HG03460 (cell line): ENCODE data around the gene MMP15.

Experiments
- ATAC-seq: cut with Tn5 transposase; IDR thresholded peaks from one replicate; pipeline ENCODE4 v1.9.1; 2021; ENCODE audit not compliant: unreplicated experiment

Gene MMP15

GRCh38 chr16:58018803-58019202 lies 6.8 kb upstream of the MMP15 start:
- no peak for ATAC-seq

GRCh38 chr16:58019866-58020538 lies 5.6 kb upstream of the MMP15 start:
- no peak for ATAC-seq

GRCh38 chr16:58020628-58021521 lies 4.7 kb upstream of the MMP15 start:
- ATAC-seq, result no peak

DNA sequence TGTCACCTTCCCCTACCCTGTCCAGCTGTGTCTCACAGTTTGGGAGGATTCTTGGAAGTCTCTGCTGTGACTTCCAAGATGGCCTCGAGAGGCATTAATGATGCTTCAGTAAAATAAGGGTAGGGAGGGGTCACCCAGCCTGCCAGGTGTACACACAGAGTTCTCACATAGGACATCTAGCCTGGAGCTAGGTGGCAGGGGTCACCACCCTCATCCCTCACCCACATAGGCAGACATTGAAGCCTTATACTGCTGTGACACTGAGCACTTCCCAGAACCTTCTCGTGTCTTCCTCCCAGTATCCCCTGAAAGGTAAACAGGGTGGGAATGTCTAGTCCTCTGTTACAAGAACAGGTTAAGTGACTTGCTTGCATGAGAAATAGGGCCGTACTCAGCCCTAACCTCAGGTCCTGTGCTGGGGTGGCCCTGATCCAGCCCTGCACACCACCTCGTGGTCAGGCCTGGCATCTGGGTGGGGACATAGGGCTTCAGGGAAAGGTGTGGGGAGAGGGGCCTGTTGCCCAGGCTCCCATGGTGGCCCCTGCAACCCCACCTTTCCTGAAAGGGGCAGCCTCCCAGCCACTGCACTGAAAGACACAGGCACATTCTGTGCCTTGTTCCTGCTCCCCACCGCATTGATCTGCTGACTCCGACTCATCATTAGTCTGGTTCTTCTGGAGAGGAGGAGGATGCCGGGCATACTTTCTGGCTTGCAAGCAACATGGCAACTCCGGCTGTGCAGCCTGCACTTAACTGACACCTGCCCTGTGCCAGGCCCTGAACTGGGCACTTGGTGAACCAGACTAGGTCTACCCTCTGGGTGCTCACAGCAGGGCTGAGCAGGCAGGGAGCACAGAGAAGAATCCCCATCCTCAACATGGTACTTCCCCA lies 3.6 kb upstream of the MMP15 start:
- ATAC-seq, result no peak

DNA sequence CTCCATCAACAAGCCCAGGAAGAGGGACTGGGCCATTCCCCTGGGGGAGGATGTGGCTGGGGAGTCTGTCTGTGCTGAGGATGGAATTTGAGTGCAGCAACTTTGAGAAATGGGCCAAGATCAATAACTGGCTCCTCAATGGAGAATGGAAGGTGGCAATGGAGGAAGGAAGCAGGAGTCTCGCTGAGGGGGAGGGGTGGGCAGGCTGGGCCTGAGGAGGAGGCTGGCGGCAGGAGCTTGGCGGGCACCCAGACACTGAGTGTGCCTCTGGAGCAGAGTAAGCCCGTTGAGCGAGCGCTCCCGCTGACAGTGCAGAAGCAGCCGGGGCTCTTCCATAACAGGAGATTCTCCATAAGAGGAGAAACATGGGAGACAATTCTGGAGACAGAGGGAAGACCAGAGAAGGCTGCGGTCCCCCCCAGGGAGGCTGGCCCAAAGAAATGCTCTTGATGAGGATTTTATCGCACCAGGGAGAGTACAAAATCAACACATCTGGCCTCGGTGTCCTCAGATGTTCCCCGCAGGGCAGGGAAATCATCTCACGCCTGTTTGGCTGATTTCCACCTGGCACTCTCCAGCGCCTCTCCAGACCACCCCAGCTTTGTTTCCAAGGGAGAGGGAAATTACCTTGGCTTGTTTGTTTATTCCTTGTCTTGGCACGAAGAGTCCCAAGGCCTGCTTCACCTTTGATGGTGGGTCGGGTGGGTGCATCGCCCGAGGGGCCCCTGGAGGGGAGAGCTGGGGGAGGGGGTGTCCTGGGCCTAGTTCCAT lies 2.8 kb upstream of the MMP15 start:
- no peak for ATAC-seq

- no peak for ATAC-seq
Observed at GRCh38 chr16:58024486-58025350, 836 bp upstream of the MMP15 start.

- ATAC-seq, result no peak
Observed at GRCh38 chr16:58026139-58026704, 668 bp downstream of the MMP15 start.

GRCh38 chr16:58026705-58027160 lies 1.2 kb downstream of the MMP15 start:
- ATAC-seq, result no peak

- ATAC-seq, result no peak
Observed at GRCh38 chr16:58027161-58027915, 1.8 kb downstream of the MMP15 start.

- no peak for ATAC-seq
Observed at GRCh38 chr16:58027916-58028455, 2.4 kb downstream of the MMP15 start.

DNA sequence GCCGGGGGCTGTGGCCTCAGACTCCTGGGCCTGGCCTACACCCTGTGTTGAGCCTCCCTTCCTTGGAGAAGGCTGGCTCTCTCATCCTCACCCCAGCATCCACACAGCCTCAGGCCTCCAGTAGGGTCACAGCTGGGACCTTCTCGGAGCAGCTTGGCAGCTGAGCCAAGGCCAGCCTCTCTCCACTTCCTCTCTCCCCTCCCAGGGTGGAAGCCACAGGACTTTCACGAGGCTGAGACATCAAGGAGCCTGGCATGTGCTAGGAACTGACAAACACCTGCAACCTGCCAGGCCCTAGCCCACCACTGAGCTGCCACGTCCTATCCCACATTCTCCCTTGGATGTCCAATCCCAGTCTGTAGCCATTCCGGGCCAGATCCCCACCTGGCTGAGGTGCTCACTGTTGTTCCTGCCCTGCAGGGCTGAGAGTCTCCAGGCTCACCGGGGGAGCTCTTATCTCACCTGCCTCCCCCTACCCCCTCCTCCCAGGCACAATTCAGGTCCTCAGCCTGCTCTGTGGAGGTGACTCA lies 3.1 kb downstream of the MMP15 start:
- ATAC-seq, result no peak

DNA sequence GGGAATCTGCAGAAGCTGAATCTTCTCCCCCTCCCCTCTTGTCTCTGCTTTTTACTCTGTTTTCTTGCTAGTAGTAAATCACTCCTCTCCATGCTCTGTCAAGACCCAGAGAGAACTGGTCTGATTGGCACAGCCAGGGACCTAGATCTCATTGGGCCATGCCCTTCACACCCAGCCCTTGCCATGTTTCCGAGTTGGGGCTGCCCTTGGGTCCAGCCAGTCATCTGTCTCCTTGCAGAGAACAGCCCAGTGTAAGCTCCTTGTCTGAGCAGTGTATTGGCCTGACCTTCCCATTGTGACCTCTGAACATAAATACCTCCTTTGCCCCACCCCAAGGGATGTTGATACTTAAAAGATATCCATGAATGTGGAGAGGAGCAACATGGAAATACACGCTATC lies 3.9 kb downstream of the MMP15 start:
- no peak for ATAC-seq

- no peak for ATAC-seq
Observed at GRCh38 chr16:58030136-58030840, 4.7 kb downstream of the MMP15 start.

DNA sequence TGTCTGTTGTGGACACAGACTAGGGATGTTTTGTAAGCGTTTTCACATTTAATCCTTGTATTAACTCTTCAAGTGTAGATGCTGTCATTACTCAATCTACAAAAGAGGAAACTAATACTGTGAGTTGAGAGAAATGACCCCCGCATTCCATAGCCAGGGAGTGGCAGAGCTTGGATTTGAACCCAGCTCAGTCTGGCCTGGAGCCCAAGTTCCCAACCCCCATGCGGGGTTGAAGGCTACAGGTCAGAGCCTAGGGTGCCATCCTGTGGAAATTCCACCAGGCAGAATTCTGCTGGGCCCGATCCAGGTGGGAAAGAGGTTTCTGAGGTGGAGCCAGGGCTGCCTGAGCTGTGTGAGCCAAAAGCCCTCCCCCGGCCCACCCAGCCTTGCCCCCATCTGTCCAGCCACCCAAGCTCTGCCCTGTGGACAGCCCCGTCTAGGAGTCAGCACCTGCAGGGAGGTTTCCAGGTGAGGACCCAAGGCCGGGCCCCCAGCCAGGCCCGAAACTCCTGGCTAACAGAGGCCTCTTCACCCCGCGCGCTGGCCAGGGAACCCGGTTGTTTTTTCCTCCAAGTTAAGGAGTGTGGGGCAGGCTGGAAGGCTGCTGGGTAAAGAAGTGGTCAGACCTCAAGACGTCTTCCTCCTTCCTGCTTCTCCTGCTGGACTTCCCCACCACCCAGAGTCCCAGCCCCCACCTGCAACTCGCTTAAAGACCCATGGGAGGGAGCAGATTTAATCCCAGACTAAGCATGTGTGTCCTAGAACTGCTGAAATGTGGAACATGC lies 5.7 kb downstream of the MMP15 start:
- no peak for ATAC-seq

GRCh38 chr16:58032710-58033293 lies 7.2 kb downstream of the MMP15 start:
- no peak for ATAC-seq

DNA sequence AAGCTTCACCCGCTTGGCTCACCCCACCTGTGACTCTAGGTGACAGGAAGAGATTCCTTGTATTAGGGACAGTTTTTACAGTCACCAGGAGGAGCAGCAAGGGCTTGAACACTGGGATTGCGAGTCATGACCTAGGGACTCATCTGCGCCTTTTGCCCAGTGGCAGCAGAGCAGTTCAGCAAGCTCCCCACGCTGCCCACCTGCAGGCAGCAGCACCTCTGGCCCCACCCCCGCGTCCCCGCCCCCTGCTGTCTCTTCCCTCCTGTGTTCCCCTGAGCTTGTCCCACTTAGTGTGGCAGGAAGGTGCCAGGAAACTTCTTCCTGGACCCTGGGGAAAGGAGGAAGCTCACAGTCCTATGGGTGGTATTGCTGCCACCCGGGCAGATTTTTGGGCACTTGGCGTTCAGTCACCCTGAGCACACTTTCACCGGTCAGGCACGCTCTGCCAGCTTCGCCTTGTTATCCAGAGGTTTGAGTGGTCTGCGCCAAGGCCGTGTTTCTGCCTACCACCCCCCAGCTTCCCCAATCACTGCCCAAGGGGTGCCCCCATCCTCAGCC lies 8.7 kb downstream of the MMP15 start:
- no peak for ATAC-seq
